Measurements from ENCODE around the gene CNTNAP2. TPM values are rescaled to one million over a fixed set of nuclear protein-coding genes. Genes with fewer than 3 reads are reported as not detected.

CNTNAP2 gene
- total RNA-seq, 1 donor from 2014 or later, result 2.8 TPM

DNA sequence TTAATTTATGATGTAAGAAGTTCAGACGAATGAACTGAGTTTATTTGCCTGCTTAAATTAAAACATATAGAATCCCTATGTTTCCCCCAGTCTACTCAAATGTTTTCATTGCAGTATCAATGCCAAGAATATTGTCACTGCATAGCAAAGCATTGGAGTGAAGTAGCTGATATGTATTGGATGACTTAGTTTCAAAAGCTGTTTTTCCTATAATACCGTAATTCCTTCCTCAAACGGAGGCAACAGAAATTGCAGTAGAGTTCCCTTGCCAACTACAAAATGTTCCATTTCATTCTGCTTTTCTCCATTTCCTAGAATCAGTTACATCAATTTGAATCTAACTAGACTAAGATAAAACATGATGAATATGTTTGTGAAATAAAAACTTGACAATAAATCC, 174.1 kb downstream of the CNTNAP2 start:
- no peak for DNase-seq (ENCODE audit: low read depth in 2 of 2)

GRCh38 chr7:146291900-146292299, 175.3 kb downstream of the CNTNAP2 start:
- DNase-seq (ENCODE audit: low read depth in 2 of 2), result no peak

GRCh38 chr7:146296028-146296427, 179.4 kb downstream of the CNTNAP2 start:
- no peak for DNase-seq (ENCODE audit: low read depth in 2 of 2)

GRCh38 chr7:146314962-146315361, 198.4 kb downstream of the CNTNAP2 start:
- no peak for DNase-seq (ENCODE audit: low read depth in 2 of 2)

GRCh38 chr7:146319629-146320028, 203.0 kb downstream of the CNTNAP2 start:
- no peak for DNase-seq (ENCODE audit: low read depth in 2 of 2)

DNA sequence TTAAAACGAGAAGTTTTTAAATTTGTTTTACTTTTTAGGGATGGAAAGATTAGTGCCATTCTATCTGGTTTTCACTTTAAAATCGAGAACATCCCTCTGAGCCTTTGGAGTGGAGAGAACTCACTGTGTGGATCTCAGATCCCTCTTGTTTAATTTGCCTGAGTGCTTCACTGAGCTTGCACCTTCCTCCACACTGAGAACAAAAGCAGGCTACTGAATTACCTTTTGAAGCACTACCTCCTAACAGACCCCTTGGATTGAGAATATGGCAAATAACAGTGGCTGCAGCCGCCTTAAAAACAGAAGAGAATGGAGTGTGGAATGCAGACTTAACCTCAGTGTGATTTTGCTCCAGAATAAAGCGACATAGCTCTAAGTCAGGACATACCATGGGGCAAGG, 204.7 kb downstream of the CNTNAP2 start:
- DNase-seq (ENCODE audit: low read depth in 2 of 2), result no peak

- DNase-seq (ENCODE audit: low read depth in 2 of 2), result no peak
Observed at GRCh38 chr7:146331369-146331768, 214.8 kb downstream of the CNTNAP2 start.

- DNase-seq (ENCODE audit: low read depth in 2 of 2), result no peak
Observed at GRCh38 chr7:146345251-146345650, 228.7 kb downstream of the CNTNAP2 start.

DNA sequence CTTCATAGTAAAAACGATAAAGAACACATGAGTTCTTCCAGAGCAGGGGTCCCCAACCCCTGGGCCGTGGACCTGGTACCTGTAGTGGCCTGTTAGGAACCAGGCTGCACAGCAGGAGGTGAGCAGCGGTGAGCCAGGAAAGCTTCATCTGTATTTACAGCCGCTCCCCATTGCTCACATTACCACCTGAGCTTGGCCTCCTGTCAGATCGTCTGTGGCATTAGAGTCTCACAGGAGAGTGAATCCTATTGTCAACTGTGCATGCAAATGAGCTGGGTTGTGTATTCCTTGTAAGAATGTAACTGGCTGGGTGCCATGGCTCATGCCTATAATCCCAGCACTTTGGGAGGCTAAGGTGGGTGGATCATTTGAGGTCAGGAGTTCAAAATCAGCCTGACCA, 229.5 kb downstream of the CNTNAP2 start:
- DNase-seq (ENCODE audit: low read depth in 2 of 2), result no peak

GRCh38 chr7:146355216-146355615, 238.6 kb downstream of the CNTNAP2 start:
- DNase-seq (ENCODE audit: low read depth in 2 of 2), result no peak

DNA sequence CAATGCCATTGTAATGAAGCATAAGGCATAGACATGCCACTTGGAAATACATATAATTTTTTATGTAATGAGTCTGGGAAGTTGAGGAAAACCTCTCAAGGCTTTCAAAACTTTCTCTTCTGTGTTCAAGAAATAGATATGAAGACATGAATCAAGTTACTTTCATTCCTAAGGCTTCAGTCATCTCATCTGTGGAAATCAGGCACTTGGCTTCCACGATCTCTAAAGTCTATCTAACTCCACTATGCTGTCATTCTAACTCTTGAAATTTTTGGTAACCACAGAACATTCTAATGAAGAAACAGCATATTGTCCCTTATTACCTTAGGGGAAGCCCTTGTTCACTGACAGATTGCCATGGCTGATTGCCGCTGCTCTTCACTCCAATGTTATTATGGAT, 242.6 kb downstream of the CNTNAP2 start:
- DNase-seq (ENCODE audit: low read depth in 2 of 2), result no peak

DNA sequence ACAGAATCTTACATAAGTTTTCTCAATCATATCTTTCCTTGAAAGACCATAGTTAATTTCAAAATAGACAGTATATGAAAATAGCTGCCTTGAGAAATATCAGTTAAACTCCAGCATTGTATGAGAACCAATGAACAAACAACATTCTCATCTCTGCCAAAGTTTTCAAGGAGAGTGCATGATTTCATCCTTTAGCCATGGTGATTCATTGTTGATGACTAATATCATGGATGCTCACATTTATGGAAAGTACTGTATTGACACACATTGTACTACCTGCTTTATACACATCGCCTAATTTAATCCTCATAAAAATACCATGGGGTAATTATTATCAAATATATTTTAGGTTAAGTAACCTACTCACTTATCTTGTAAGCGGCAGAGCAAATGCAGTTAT, 250.3 kb downstream of the CNTNAP2 start:
- no peak for DNase-seq (ENCODE audit: low read depth in 2 of 2)

DNA sequence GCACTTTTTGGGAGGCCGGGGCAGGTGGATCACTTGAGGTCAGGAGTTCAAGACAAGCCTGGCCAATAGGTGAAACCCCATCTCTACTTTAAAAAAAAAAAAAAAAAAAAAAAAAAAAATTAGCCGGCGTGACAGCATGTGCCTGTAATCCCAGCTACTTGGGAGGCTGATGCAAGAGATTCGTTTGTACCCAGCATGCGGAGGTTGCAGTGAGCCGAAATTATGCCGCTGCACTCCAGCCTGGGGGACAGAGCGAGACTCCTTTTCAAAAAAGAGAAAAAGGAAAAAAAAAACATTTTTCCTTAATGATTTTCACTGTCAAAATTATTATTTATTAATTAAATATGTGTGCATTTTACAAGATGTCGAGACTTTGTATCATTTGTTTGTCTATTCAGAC, 253.6 kb downstream of the CNTNAP2 start:
- DNase-seq (ENCODE audit: low read depth in 2 of 2), result no peak

DNA sequence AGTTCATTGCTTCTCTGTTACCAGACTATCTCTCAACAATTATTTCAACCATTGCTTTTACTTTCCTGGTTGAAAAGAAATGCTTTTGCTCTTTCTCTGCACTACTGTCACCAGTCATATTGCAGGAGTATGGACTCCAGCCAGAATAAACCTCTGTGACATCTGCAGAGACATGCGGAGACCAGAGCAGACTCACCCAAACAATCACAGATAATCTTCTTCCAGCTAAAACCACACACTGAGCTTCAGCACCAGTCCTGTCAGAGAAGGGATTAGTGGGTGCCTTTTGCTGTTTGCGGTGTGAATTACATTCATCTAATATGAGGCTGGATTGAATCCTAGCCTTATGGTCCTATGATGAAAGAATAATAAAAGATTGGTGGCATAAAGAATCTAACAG, 258.6 kb downstream of the CNTNAP2 start:
- DNase-seq (ENCODE audit: low read depth in 2 of 2), result no peak

- no peak for DNase-seq (ENCODE audit: low read depth in 2 of 2)
Observed at GRCh38 chr7:146378196-146378595, 261.6 kb downstream of the CNTNAP2 start.

GRCh38 chr7:146387140-146387539, 270.5 kb downstream of the CNTNAP2 start:
- DNase-seq (ENCODE audit: low read depth in 2 of 2), result no peak

DNA sequence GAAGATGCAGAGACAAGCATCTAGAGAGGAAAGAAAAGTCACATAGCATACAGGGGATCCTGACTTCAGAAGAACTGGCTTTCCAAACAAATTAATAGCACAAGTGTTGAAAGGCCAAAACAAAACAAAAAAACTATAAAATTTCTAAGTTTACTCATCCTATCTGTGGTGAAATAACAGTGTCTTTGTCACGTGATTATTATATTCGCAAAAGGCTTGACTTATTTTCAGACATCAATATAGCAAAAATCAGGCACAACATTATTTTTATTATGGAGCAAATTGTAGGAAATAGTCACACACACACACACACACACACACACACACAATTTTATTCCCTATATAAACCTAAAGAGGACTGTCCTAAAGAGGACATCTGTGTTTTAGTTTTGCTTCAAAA, 272.3 kb downstream of the CNTNAP2 start:
- DNase-seq (ENCODE audit: low read depth in 2 of 2), result no peak

GRCh38 chr7:146393346-146393745, 276.7 kb downstream of the CNTNAP2 start:
- DNase-seq (ENCODE audit: low read depth in 2 of 2), result no peak

DNA sequence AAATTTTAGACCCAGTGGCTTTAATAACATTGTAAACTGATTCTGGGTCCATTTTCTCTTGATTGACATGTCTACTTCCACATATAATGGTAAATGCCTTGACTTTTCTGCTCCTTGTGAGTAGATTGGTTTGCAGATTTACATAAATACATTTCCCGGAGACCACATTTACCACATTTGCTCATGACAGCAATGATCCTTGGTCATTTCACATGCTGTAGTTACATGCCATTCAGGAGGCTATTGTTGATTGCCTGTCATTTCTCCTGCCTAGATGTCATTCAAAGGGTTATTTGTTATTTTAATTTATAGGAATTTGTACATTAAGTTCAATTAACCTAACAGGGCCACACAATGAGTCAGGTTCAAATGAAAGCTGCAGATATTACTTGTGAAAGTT, 280.5 kb downstream of the CNTNAP2 start:
- DNase-seq (ENCODE audit: low read depth in 2 of 2), result no peak

- DNase-seq (ENCODE audit: low read depth in 2 of 2), result no peak
Observed at GRCh38 chr7:146401939-146402338, 285.3 kb downstream of the CNTNAP2 start.

DNA sequence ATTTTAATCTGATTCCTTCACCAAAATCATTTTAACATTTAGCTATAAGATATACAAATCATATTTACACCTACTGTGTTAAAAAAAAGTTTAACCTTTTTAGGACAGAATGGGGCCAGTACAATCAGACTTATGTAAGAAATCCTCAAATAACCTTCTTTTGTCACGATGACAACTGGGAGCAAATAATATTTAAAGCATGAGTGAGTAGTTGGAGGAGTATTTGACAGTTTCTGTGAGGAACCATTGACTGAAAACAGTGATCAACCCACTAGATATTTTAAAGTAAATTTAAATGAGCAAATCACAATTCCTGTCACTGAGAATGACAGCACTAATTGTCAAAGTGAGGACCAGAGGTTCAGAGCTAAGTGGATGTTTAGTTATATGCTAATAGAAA, 289.1 kb downstream of the CNTNAP2 start:
- no peak for DNase-seq (ENCODE audit: low read depth in 2 of 2)

GRCh38 chr7:146411975-146412374, 295.4 kb downstream of the CNTNAP2 start:
- no peak for DNase-seq (ENCODE audit: low read depth in 2 of 2)

DNA sequence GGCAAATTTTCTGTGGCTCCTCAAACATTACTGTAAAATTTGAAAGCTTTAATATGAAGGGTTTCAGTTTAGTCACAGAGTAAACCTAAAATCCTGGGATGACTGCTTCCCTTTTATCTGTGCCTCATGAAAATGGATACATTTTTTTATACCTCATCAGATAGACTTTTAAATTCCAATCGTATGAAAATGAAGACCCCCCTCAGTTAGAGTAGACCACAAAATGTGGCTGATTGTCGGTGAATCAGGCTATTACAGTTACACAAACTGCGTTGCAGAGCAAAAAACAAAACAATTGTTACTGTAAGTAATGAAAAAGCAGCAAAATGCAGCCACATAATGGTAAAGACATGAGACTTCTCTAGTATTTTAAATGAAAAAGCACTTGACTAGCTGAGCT, 296.2 kb downstream of the CNTNAP2 start:
- no peak for DNase-seq (ENCODE audit: low read depth in 2 of 2)

DNA sequence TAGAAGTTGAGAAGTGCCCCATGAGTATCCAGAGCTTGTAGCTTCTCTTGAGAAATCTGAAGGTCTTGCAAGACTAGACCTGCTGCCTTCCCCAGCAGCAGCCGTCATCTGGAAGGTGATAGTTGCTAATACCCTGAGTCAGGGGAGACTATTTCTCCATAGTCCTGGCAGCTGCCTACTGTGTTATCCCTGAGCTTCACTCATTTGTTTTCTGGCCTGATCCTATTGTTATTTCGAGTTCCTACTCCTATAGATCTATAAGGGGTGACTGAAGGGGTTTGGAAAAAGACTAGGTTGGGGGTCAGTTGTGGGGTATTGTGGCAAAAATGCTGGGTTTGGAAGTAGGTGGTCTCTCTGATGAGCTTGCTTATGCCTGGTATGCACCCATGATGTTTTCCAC, 297.8 kb downstream of the CNTNAP2 start:
- DNase-seq (ENCODE audit: low read depth in 2 of 2), result no peak

DNA sequence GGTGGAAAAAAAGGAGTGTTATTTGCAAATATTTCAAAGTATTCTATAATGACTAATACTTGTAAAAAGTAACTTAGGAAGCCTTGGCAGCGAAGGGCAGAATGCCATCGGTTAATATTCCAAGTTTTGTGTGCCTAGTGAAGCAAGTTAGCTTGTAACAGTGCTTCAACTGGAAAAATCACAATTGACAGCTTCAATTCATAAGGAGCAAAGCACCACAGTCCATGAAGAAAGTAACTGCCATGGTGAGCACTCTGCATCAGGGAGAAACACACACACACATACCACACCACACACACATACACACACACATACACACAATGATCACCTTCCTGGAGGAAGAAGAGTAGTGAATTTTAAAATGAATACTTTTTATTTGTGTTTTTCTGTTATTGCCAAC, 298.3 kb downstream of the CNTNAP2 start:
- no peak for DNase-seq (ENCODE audit: low read depth in 2 of 2)
